ENCODE data around the gene CD8A.
"Not testable (repeated sequence)": the region's sequence is repeated elsewhere in the genome, so short reads cannot be mapped to it uniquely, and the experiment has no call there.

The CD8A gene

GRCh38 chr2:86741889-86742498 lies 48.7 kb downstream of the CD8A start:
- H3K27ac ChIP-seq (ENCODE audit: insufficient read depth, low read depth, low read length, poor library complexity, severe bottlenecking); H3K36me3 ChIP-seq (ENCODE audit: control insufficient read depth, insufficient read depth, low read length); H3K27me3 ChIP-seq (ENCODE audit: control insufficient read depth, insufficient read depth, low read length, poor library complexity, severe bottlenecking); H3K9me3 ChIP-seq (ENCODE audit: control insufficient read depth, low read length); H3K4me1 ChIP-seq (ENCODE audit: control insufficient read depth, insufficient read depth, low read length); H3K4me3 ChIP-seq (ENCODE audit: insufficient read depth, low read depth, low read length): not testable (repeated sequence)
- WGBS, 2 experiments: no CpG with 5 or more reads among the region's 4 CpGs

DNA sequence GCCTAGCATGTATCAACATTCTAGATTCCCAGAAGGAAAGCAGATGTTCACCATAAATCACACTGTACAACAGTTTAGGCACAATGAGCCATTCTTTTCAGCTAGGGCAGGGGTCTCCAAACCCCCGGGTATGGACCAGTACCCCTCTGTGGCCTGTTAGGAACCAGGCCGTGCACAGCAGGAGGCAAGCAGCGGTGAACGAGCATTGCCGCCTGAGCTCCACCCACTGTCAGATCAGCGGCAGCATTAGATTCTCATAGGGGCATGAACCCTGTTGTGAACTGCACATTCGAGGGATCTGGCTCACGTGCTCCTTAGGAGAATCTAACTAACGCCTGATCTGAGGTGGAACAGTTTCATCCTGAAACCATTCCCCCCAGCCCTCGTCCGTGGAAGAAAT lies 50.8 kb downstream of the CD8A start:
- not testable (repeated sequence) for H3K4me1 ChIP-seq (ENCODE audit: control insufficient read depth, insufficient read depth, low read length); H3K9me3 ChIP-seq (ENCODE audit: control insufficient read depth, low read length); H3K4me3 ChIP-seq (ENCODE audit: insufficient read depth, low read depth, low read length); H3K27me3 ChIP-seq (ENCODE audit: control insufficient read depth, insufficient read depth, low read length, poor library complexity, severe bottlenecking); H3K36me3 ChIP-seq (ENCODE audit: control insufficient read depth, insufficient read depth, low read length); H3K27ac ChIP-seq (ENCODE audit: insufficient read depth, low read depth, low read length, poor library complexity, severe bottlenecking)
- WGBS, 2 experiments: no CpG with 5 or more reads among the region's 11 CpGs

DNA sequence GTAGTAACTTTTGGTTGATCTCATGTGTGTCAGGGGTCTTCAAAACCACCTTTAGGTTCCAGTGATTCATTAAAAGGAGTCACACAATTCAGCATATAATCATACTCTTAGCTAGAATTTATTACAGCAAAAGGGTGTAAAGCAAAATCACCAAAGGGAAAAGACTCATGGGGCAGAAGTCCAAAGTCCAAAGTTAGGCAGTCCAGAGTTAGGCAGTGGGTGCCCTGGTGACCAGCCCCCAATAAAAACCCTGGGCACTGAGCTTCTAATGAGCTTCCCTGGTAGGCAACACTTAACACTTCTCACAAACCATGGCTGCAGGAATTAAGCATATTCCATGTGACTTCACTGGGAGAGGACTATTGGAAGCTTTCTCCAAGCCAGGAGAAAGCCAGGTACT lies 51.2 kb downstream of the CD8A start:
- H3K27ac ChIP-seq (ENCODE audit: insufficient read depth, low read depth, low read length, poor library complexity, severe bottlenecking); H3K4me3 ChIP-seq (ENCODE audit: insufficient read depth, low read depth, low read length); H3K4me1 ChIP-seq (ENCODE audit: control insufficient read depth, insufficient read depth, low read length); H3K27me3 ChIP-seq (ENCODE audit: control insufficient read depth, insufficient read depth, low read length, poor library complexity, severe bottlenecking); H3K36me3 ChIP-seq (ENCODE audit: control insufficient read depth, insufficient read depth, low read length); H3K9me3 ChIP-seq (ENCODE audit: control insufficient read depth, low read length): not testable (repeated sequence)

DNA sequence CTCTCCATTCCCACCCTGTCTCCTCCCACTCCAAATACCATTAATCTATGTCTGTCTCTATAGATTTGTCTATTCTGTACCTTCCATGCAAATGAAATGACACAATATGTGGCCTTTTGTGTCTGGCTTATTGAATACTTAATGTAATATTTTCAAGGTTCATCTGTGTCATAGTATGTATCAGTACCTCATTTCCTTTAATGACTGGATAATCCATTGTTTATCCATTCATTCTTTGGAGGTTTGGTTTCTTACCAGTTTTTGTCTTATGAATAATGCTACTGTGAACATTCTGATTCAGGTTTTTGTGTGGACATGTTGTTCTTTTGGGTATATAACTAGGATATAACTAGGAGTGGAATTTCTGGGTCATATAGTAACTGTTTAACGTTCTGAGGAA lies 55.8 kb downstream of the CD8A start:
- not testable (repeated sequence) for H3K36me3 ChIP-seq (ENCODE audit: control insufficient read depth, insufficient read depth, low read length); H3K4me1 ChIP-seq (ENCODE audit: control insufficient read depth, insufficient read depth, low read length); H3K27me3 ChIP-seq (ENCODE audit: control insufficient read depth, insufficient read depth, low read length, poor library complexity, severe bottlenecking); H3K4me3 ChIP-seq (ENCODE audit: insufficient read depth, low read depth, low read length); H3K9me3 ChIP-seq (ENCODE audit: control insufficient read depth, low read length); H3K27ac ChIP-seq (ENCODE audit: insufficient read depth, low read depth, low read length, poor library complexity, severe bottlenecking)
- no CpG with 5 or more reads among the region's 1 CpG for WGBS, 2 experiments
